Measurements from ENCODE around the gene PPFIBP2. TPM values are rescaled to one million over a fixed set of nuclear protein-coding genes. Genes with fewer than 3 reads are reported as not detected.

PPFIBP2 gene
- total RNA-seq, 6 donors from 2014 or later, result 10.6 to 63.9 (median 36.7) TPM

GRCh38 chr11:7493670-7494069 lies 20.1 kb upstream of the PPFIBP2 start:
- DNase-seq (no peak), ATAC-seq (ENCODE audit: low FRiP score in 2 of 2) (no peak)
- TF ChIP-seq CTCF (IDR thresholded peaks at IDR 0.05) (no peak), POLR2AphosphoS5 (IDR thresholded peaks at IDR 0.05) (no peak), POLR2A (IDR thresholded peaks at IDR 0.05) (no peak), EP300 (IDR thresholded peaks at IDR 0.05) (no peak)
- H3K9me3 ChIP-seq, result no peaks in the 10 kb centered on the region
- WGBS, 2 donors, result 81 to 87% methylated on average over 2 of the region's 2 CpGs
- no peak overlapping the region for H3K27ac ChIP-seq
- no peaks in the 10 kb centered on the region for H3K36me3 ChIP-seq
- H3K4me3 ChIP-seq, result no peak overlapping the region
- H3K27me3 ChIP-seq, result no peaks in the 10 kb centered on the region
- peaks cover 0 to 6% (median 2%) of the 10 kb centered on the region in 4 donors for H3K4me1 ChIP-seq

- Histone ChIP-seq H3K27me3 (no peaks in the 10 kb centered on the region), H3K36me3 (no peaks in the 10 kb centered on the region), H3K4me1 (peaks cover 0 to 6% (median 2%) of the 10 kb centered on the region in 4 donors), H3K9me3 (no peaks in the 10 kb centered on the region), H3K4me3 (no peak overlapping the region), H3K27ac (no peak overlapping the region)
- DNase-seq, result no peak
- no peak for ATAC-seq (ENCODE audit: low FRiP score in 2 of 2)
- WGBS, 2 donors, result 90 to 95% methylated on average over 5 of the region's 5 CpGs
- TF ChIP-seq POLR2AphosphoS5 (IDR thresholded peaks at IDR 0.05) (no peak), POLR2A (IDR thresholded peaks at IDR 0.05) (no peak), CTCF (IDR thresholded peaks at IDR 0.05) (no peak), EP300 (IDR thresholded peaks at IDR 0.05) (no peak)
Measured at GRCh38 chr11:7494086-7494745, 19.6 kb upstream of the PPFIBP2 start.

GRCh38 chr11:7495882-7496551 lies 17.8 kb upstream of the PPFIBP2 start:
- no peak overlapping the region for H3K4me3 ChIP-seq
- no peaks in the 10 kb centered on the region for H3K9me3 ChIP-seq
- WGBS, 2 donors, result 75 to 78% methylated on average over 4 of the region's 4 CpGs
- DNase-seq (peak in 1 of 2 donors; percentile 33), ATAC-seq (ENCODE audit: low FRiP score in 2 of 2) (peak; percentile 62 to 78)
- H3K27ac ChIP-seq, result peak overlapping the region in 1 of 4 donors; percentile 60
- TF ChIP-seq EP300 (IDR thresholded peaks at IDR 0.05) (no peak), POLR2AphosphoS5 (IDR thresholded peaks at IDR 0.05) (no peak), POLR2A (IDR thresholded peaks at IDR 0.05) (no peak), CTCF (IDR thresholded peaks at IDR 0.05) (no peak)
- H3K36me3 ChIP-seq, result no peaks in the 10 kb centered on the region
- no peaks in the 10 kb centered on the region for H3K27me3 ChIP-seq
- H3K4me1 ChIP-seq, result peaks cover 0 to 6% (median 2%) of the 10 kb centered on the region in 4 donors

- TF ChIP-seq EP300 (IDR thresholded peaks at IDR 0.05), result no peak
- TF ChIP-seq POLR2AphosphoS5 (IDR thresholded peaks at IDR 0.05), result no peak
- no peaks in the 10 kb centered on the region for H3K27me3 ChIP-seq
- peaks cover 0 to 6% (median 2%) of the 10 kb centered on the region in 4 donors for H3K4me1 ChIP-seq
- DNase-seq (no peak), ATAC-seq (ENCODE audit: low FRiP score in 2 of 2) (peak in 1 of 2 donors; percentile 47)
- no peaks in the 10 kb centered on the region for H3K36me3 ChIP-seq
- 66 to 68% methylated on average over 4 of the region's 4 CpGs for WGBS, 2 donors
- no peak overlapping the region for H3K27ac ChIP-seq
- no peak overlapping the region for H3K4me3 ChIP-seq
- no peaks in the 10 kb centered on the region for H3K9me3 ChIP-seq
Measured at GRCh38 chr11:7498193-7498592, 15.6 kb upstream of the PPFIBP2 start.

GRCh38 chr11:7499081-7499480 lies 14.7 kb upstream of the PPFIBP2 start:
- 94 to 97% methylated on average over 1 of the region's 1 CpG for WGBS, 2 donors
- TF ChIP-seq POLR2A (IDR thresholded peaks at IDR 0.05), result no peak
- TF ChIP-seq EP300 (IDR thresholded peaks at IDR 0.05), result no peak
- no peak for TF ChIP-seq CTCF (IDR thresholded peaks at IDR 0.05)
- TF ChIP-seq POLR2AphosphoS5 (IDR thresholded peaks at IDR 0.05), result no peak
- H3K4me1 ChIP-seq, result peaks cover 0 to 6% (median 2%) of the 10 kb centered on the region in 4 donors

More at GRCh38 chr11:7499081-7499480, 14.7 kb upstream of the PPFIBP2 start:
- H3K36me3 ChIP-seq, result no peaks in the 10 kb centered on the region
- no peak for DNase-seq
- no peaks in the 10 kb centered on the region for H3K27me3 ChIP-seq
- ATAC-seq (ENCODE audit: low FRiP score in 2 of 2), result no peak
- no peak overlapping the region for H3K27ac ChIP-seq
- H3K4me3 ChIP-seq, result no peak overlapping the region
- H3K9me3 ChIP-seq, result no peaks in the 10 kb centered on the region
